GM13977 (cell line): Measurements from ENCODE around the gene NEIL1.
"Not testable (repeated sequence)": the region's sequence is repeated elsewhere in the genome, so short reads cannot be mapped to it uniquely, and the experiment has no call there.

Source experiments
- DNase-seq: peaks from one replicate; pipeline ENCODE4 v3.0.0; 2012; ENCODE audit warnings: low spot score
- in situ Hi-C: fragments of 300-500 bp; cut with MboI; formaldehyde crosslinking; loops from one replicate; pipeline ENCODE4 v1.12.0; 2022; ENCODE audit warnings: low sequenced_read_pairs, low pct_unique_long_range_greater_than_20kb, mixed read lengths, inconsistent platforms; ENCODE audit not compliant: unreplicated experiment
- TF ChIP-seq, protein P1 (sequence below): IDR thresholded peaks from 2 replicates; pipeline ENCODE4 v1.5.1; 2012; ENCODE audit warnings: mild to moderate bottlenecking, control low read depth; ENCODE audit not compliant: insufficient read depth; ENCODE audit errors: extremely low read depth, missing control alignments

NEIL1 gene

GRCh38 chr15:75335705-75336355, 11.0 kb upstream of the NEIL1 start, which contains the start of gene COMMD4:
Gene COMMD4 (plus strand): TSS chr15:75336063. CDS start chr15:75336090, 27 bp downstream.
- in situ Hi-C loops: no loop called here
- peak; percentile 65 for DNase-seq
- TF ChIP-seq, protein P1, sequence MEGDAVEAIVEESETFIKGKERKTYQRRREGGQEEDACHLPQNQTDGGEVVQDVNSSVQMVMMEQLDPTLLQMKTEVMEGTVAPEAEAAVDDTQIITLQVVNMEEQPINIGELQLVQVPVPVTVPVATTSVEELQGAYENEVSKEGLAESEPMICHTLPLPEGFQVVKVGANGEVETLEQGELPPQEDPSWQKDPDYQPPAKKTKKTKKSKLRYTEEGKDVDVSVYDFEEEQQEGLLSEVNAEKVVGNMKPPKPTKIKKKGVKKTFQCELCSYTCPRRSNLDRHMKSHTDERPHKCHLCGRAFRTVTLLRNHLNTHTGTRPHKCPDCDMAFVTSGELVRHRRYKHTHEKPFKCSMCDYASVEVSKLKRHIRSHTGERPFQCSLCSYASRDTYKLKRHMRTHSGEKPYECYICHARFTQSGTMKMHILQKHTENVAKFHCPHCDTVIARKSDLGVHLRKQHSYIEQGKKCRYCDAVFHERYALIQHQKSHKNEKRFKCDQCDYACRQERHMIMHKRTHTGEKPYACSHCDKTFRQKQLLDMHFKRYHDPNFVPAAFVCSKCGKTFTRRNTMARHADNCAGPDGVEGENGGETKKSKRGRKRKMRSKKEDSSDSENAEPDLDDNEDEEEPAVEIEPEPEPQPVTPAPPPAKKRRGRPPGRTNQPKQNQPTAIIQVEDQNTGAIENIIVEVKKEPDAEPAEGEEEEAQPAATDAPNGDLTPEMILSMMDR: no peak

DNA sequence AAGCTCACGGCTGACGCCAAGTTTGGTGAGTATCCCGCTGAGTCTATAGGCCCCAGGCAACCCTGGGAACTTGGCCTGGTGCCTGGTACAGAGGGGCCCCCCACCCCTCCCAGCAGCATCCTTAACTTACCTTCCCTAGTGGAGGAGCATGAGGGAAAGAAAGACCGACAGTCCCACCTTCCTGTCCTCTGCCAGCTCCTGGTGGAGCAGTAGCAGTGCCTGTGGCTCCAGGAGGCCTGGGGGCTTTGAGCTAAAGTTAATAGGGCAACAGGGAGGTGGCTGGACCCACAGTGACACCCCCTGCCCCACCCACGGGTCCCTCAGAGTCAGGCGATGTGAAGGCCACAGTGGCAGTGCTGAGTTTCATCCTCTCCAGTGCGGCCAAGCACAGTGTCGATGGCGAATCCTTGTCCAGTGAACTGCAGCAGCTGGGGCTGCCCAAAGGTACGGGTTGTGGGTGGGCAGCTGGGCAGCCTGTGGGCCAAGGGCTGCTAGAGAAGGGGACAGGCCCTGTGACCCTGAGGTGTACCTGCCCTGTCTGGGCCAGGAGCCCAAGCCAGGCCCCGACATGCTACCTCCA, 8.1 kb upstream of the NEIL1 start:
- in situ Hi-C loops: no loop called here
- TF ChIP-seq, protein P1: no peak
- DNase-seq: no peak

- DNase-seq: no peak
- in situ Hi-C loops: no loop called here
- TF ChIP-seq, protein P1: no peak
Observed at GRCh38 chr15:75339531-75340240, 7.2 kb upstream of the NEIL1 start.

GRCh38 chr15:75342221-75342620, 4.6 kb upstream of the NEIL1 start:
- no peak for DNase-seq
- TF ChIP-seq, protein P1: no peak
- in situ Hi-C loops: no loop called here

DNA sequence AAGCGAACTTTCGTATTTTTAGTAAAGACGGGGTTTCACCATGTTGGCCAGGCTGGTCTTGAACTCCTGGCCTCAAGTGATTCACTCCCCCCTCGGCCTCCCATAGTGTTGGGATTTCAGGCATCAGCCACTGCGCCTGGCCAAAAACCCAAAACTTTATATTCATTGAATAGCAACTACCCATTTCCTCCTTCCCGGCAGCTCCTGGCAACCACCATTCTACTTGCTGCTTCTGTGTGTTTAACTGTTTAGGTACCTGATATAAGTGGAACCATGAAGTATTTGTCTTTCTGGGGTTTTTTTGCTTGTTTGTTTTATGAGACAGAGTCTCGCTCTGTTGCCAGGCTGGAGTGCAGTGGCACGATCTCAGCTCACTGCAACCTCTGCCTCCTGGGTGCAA, 2.9 kb upstream of the NEIL1 start:
- DNase-seq, in situ Hi-C loops: not testable (repeated sequence)

DNA sequence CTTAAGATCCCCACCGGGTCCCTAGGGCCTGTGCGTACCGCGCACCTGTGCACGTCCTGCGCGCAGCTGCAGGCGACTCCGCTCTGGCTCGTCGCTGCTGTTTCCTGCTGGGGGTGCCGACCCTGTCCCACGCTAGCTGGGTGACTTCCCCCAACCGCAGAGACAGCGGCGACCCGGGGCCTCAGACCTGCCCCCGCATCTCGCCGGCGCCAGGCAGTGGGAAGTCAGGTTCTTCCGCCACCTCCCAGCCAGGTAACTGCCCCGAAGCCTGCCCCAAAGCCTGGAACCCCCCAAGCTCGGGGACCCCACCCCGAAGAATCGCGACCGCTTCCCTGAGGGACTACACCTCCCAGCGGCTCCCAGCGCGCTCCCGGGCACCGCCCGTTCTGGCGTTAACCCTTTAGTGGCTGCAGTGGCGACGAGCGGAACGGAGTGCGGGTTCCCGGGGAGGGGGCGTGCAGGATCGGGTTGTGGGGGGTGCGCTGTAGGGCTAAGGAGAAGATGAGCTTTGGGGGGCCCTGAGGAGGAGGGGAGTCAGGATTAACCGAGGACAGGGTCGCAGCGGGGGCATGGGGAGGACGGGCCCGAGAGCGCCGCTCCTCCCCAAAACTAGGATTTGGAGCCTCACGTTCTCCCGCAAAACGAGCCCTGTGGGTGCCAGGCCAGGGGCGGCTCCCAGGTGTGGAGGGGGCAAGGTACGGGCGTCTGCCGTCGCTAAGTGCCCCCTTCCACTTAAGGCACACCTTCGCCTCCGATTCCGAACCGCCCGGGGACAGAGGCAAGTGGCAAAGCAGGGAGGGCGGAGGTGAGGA, 589 bp downstream of the NEIL1 start:
- in situ Hi-C loops: no loop called here
- TF ChIP-seq, protein P1: no peak
- DNase-seq: peak; percentile 76
